Mammary epithelial cell (primary cell): ENCODE data around the gene LRP5.

Experiments used
- CTCF ChIP-seq, 2 donors: IDR thresholded peaks in 1 of 2; conservative IDR thresholded peaks in 1 of 2; 2 replicates each; pipeline ENCODE4 v1.5.1; 2011 to 2012; ENCODE audit warnings: inconsistent platforms in 2 of 2, low read length in 2 of 2, mild to moderate bottlenecking in 2 of 2, control low read depth in 1 of 2, low read depth in 1 of 2; ENCODE audit not compliant: insufficient read depth in 1 of 2; ENCODE audit errors: extremely low read depth in 1 of 2
- EZH2 ChIP-seq: IDR thresholded peaks from 2 replicates; pipeline ENCODE4 v1.6.1; 2012; ENCODE audit warnings: low read length, inconsistent platforms, borderline replicate concordance

DNA sequence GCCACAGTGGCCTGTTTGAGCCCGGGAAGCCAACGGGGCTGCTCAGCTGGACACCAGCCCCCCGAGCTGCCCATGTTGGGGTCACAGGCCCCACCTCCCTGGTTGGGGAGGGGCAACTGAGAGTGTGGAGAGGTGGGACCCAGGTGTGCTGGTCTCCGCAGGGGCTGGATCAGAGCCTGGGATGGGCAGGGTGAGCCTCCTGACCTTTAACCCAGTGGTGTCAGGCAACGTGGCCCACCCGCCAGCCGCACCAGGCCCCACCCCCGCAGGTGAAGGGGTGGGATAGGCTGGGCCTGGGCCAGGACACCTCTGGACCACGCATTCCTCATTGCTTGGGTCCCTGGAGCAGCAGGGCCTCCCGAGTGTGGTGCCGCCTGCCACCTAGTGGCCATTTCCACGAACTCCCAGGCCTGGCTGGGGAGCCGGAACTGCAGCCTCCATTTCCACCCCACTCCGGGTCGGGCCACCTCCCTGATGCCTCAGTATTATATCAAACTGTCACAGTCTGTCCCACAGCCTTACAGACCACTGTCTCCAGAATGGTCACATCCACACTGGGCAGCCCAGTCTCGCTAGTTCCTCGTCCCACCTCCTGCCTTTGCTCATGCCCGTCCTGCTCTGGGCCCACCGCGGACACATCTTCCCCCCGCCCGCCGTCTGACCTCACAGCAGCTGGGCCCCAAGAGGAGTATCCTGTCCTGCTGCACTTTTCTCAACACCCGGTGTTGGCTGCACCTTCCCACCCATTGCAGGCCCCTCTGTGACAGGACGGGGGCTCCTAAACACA is 134.8 kb downstream of the LRP5 start:
- TF ChIP-seq CTCF (conservative IDR thresholded peaks at IDR 0.05 in 1 of 2, IDR thresholded peaks at IDR 0.05 in 1 of 2; ENCODE audit: extremely low read depth in 1 of 2, insufficient read depth in 1 of 2, low read depth in 1 of 2, low read length in 2 of 2) (peak; percentile 89 to 92), EZH2 (no peak)
